ENCODE data around the gene SURF1.

Gene SURF1

DNA sequence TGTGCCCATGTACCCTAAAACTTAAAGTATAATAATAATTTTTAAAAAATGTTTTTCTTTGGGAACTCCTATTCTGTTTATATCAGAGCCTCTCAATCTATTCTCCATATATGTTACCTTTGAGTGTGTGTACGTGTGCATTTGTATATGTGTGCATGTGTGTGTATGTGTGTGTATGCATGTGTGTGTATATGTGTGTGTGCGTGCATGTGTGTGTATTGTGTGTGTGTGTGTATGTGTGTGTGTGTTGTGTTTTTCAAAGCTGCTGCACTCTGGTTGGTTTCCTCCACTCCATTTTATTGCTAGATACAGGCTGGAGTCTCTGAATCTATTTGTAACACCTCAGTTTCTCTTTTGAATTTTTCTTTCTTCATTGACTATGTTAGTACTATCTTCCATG is 40.3 kb downstream of the SURF1 start:
- DNase-seq: no peak

DNA sequence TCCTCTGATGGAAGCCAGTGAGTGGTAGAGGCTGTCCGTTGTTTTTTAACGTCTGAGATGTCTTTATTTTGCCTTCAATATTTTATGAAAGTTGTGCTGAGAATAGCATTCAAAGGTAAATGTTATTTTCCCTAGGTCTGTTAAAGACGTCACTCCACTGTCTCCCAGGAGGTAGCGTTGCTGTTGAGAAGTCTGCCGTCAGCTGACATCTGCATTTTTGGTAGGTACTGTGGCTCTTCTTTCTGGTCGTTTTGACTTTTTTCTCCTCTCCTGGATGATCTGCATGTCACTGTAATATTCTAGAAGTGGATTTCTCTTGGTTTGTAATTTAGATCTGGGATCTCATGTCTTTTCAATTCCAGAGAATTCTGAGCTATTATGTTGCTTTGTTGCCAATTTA is 46.7 kb downstream of the SURF1 start:
- DNase-seq: no peak

DNA sequence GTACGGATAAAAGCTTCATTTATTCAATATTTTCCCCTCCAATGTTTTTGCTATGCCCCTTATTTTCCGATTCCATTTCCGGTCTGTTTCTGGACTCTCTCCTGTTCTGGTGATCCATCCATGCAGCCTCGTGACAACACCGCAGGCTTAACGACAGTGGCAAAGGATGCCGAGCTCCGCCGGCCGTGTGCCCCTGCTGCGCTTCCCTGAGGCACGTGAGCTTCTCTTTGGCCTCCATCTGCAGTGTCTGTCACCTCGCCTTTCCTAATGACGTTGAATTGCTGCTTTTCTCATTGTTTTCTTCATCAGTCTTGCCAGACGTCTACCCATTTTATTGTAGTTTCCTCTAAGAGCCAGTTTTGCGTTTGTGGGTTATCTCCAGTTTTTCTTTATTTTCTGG is 49.0 kb downstream of the SURF1 start:
- no peak for DNase-seq

DNA sequence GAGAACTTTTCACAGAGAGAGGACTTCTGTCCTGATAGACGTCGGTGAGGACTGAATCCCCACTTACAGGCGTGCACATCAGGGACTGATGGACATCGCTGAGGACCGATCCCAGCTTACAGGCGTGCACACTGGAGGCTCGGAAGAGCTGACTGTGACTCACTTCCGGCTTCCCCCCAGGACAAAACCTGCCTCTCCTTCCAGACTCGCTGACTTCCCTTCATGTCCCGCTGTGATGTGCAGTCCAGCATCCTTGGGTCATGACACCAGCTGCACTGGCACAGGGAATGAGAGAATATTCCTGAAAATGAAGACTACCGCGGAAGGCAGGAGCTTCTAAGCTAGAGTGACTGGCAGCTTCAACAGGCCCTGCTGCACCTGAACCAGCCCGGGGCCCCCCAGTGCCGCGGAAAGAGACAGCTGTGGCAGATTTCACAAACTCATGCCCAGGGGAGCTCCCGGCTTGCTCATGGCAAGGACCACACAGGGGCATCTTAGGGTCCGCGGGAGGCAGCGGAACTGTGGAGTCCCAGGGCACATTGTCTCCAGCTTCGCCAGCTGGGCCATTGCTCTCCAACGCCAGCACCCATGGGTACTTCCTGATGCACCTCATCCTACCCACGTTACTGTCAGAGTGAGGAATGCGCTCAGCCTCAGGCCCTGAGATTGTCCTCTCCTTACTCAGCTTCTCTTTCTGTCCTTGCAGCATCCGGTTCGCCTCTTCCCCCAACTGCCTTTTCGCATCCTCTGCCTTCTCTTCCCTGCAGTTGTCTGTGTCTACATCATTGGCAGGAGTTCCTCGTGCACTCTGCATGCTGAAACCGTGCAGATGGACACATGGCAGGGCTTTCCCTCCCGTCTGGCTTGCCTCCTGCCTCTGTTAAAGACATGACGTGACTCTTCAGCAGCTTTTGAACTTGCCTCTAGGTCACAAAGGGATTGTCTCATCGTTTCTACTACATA is 49.8 kb downstream of the SURF1 start:
- DNase-seq: no peak

DNA sequence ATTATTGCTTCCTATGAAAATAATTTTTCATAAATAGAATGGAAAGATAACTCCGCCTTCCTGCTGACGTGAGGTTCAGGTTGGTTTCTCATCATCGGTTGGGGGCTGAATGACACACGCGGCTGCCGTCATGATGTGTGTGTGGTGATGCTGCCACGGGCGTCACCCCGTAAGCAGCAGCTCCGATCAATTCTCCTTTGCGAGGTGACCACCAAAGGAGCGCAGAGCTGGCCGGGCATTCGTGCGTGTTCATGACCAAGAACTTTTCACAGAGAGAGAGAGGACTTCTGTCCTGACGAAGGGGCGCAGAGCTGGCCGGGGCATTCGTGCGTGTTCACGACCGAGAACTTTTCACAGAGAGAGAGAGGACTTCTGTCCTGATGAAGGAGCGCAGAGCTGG is 50.6 kb downstream of the SURF1 start:
- DNase-seq: no peak

DNA sequence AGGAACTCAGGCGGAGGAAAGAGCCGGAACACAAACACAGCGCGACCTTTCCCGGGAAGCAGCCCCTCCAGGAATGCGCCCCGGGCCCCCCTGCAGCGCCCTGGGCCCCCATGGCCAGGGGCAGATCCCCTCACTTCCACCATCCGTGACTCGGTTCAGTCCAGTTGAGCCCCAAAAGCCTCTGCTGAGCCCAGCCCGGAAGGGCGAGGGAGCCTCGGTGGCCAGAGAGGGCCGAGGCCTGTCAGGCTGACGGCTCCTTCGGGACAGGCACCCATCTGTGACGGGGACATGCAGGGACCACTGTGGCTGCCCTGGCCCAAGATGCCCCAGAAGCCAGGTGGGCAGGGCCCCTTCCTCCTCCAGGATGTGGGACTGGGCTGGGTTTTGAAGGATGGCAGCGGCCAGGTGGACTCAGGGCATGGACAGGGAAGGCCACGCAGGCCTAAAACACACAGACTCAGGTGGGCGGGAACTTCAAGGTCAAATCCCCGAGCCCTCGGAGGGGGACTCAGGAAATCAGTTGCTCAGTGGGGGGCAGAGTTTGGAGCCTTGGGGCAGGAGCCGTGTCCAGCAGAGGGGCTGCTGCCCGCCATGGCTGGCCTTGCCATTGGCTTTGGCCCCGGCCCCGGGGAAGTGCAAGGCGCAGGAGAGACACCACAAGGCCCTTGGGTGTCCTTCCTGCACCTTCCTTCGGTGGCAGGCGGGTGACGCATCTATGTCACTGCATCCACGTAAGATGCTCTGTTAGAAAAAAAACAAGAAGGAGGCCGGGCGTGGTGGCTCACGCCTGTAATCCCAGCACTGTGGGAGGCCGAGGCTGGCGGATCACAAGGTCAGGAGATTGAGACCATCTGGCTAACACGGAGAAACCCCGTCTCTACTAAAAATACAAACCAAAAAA is 51.6 kb downstream of the SURF1 start:
- no peak for DNase-seq

DNA sequence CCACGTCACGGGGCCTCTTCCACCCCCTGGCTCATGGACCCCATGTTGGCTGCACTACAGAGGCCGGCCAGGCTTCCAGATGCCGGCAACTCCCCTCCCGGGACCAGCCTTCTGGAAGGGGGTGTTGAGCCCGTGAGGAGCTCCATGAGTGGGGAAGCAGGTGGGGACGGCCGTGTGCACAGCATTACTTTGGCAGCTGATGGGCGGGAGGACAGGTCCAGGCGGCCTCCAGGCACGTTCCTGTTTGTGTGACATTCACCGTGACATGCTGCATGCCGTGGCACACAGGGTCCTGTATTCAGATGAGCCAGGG is 52.2 kb downstream of the SURF1 start:
- no peak for DNase-seq

DNA sequence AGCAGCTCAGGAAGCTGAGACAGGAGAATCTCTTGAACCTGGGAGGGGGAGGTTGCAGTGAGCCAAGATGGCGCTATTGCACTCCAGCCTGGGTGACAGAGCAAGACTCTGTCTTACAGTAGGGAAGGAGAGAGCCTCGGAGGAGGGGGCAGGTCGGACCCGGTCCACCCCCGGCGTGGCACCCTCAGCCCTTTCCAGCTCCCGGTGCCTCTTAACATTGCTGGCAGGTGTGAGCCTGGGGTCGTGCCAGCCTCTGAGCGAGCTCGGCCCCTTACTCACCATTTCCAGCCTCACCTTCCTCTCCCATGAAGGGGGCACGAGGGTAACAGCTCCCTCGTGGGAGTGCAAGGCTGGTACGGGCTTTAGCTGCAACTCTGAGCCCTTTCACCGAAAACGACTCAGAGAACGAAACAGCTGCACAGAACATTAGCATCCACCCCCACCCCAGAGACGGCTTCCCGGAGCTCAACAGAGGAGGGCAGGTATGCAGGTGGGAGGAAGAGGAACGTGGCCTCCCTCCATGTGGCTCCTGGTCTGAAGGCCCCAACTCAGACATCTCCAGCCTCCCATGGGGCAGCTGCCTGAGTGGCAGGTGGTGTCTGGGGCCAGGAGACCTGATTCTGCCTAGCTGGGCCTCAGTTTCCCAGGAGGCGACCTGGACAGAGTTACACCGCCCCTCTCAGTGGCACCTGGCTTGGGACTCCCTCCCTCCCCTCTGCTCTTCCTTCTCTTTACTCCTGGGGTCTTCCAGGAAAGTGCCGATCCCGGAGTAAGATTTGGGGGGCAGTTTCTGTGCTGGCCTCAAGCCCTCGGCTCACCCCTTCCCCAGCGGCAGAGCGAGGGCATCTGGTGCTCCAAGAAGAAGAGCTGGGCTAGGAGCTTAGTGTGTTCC is 52.8 kb downstream of the SURF1 start:
- DNase-seq: no peak

All from GF-D8 (cell line).